HEK293T (cell line): ENCODE measurements around the gene SGSM2.

Source experiments
- CTCF ChIA-PET: fragments of 350-600 bp; formaldehyde crosslinking; extraction: SDS; loops from one replicate; lab custom pipeline; 2021; ENCODE audit warnings: antibody characterized with exemption, inconsistent platforms; lab: Yijun Ruan, JAX
- POLR2A ChIA-PET: fragments of 350-600 bp; formaldehyde crosslinking; extraction: SDS; loops from one replicate; lab custom pipeline; 2020; ENCODE audit warnings: antibody characterized with exemption, inconsistent platforms; lab: Yijun Ruan, JAX
- DNase-seq: peaks from one replicate; pipeline ENCODE4 v3.0.0; 2012; ENCODE audit warnings: mixed read lengths; ENCODE audit errors: extremely low spot score
- ARNT ChIP-seq: fragments of 450-650 bp; IDR thresholded peaks from 2 replicates; pipeline ENCODE4 v1.6.1; 2017; ENCODE audit warnings: mild to moderate bottlenecking
- BHLHE40 ChIP-seq: fragments of 450-650 bp; IDR thresholded peaks from 2 replicates; pipeline ENCODE4 v1.6.1; 2016; ENCODE audit warnings: mild to moderate bottlenecking, moderate library complexity, borderline replicate concordance
- CTBP1 ChIP-seq: fragments of 450-650 bp; IDR thresholded peaks from 2 replicates; pipeline ENCODE4 v1.6.1; 2016; ENCODE audit warnings: borderline replicate concordance
- ELF4 ChIP-seq: fragments of 450-650 bp; IDR thresholded peaks from 2 replicates; pipeline ENCODE4 v1.6.1; 2017; ENCODE audit warnings: antibody characterized with exemption
- FOXA1 ChIP-seq: fragments of 450-650 bp; IDR thresholded peaks from 2 replicates; pipeline ENCODE4 v1.6.1; 2016; ENCODE audit warnings: mild to moderate bottlenecking
- FOXK2 ChIP-seq: fragments of 450-650 bp; IDR thresholded peaks from 2 replicates; pipeline ENCODE4 v1.6.1; 2016; ENCODE audit warnings: mild to moderate bottlenecking
- FOXM1 ChIP-seq: fragments of 450-650 bp; IDR thresholded peaks from 2 replicates; pipeline ENCODE4 v1.6.1; 2017; ENCODE audit warnings: mild to moderate bottlenecking, borderline replicate concordance
- HDGF ChIP-seq: fragments of 450-650 bp; IDR thresholded peaks from 2 replicates; pipeline ENCODE4 v1.6.1; 2017; ENCODE audit warnings: antibody characterized with exemption, borderline replicate concordance
- L3MBTL2 ChIP-seq: fragments of 450-650 bp; conservative IDR thresholded peaks from 2 replicates; pipeline ENCODE4 v1.6.1; 2016; ENCODE audit warnings: mild to moderate bottlenecking
- LEF1 ChIP-seq: fragments of 450-650 bp; IDR thresholded peaks from 2 replicates; pipeline ENCODE4 v1.6.1; 2017; ENCODE audit warnings: mild to moderate bottlenecking, borderline replicate concordance
- NFRKB ChIP-seq: fragments of 450-650 bp; IDR thresholded peaks from 2 replicates; pipeline ENCODE4 v1.6.1; 2016; ENCODE audit warnings: mild to moderate bottlenecking, moderate library complexity
- PKNOX1 ChIP-seq: fragments of 450-650 bp; IDR thresholded peaks from 2 replicates; pipeline ENCODE4 v1.6.1; 2016
- SP1 ChIP-seq: fragments of 450-650 bp; IDR thresholded peaks from 2 replicates; pipeline ENCODE4 v1.6.1; 2017
- SUZ12 ChIP-seq: fragments of 450-650 bp; IDR thresholded peaks from 2 replicates; pipeline ENCODE4 v1.6.1; 2016; ENCODE audit warnings: mild to moderate bottlenecking
- TARDBP ChIP-seq: fragments of 450-650 bp; IDR thresholded peaks from 2 replicates; pipeline ENCODE4 v1.6.1; 2016
- ZNF384 ChIP-seq: fragments of 450-650 bp; IDR thresholded peaks from 2 replicates; pipeline ENCODE4 v1.6.1; 2016

SGSM2 gene, protein sequence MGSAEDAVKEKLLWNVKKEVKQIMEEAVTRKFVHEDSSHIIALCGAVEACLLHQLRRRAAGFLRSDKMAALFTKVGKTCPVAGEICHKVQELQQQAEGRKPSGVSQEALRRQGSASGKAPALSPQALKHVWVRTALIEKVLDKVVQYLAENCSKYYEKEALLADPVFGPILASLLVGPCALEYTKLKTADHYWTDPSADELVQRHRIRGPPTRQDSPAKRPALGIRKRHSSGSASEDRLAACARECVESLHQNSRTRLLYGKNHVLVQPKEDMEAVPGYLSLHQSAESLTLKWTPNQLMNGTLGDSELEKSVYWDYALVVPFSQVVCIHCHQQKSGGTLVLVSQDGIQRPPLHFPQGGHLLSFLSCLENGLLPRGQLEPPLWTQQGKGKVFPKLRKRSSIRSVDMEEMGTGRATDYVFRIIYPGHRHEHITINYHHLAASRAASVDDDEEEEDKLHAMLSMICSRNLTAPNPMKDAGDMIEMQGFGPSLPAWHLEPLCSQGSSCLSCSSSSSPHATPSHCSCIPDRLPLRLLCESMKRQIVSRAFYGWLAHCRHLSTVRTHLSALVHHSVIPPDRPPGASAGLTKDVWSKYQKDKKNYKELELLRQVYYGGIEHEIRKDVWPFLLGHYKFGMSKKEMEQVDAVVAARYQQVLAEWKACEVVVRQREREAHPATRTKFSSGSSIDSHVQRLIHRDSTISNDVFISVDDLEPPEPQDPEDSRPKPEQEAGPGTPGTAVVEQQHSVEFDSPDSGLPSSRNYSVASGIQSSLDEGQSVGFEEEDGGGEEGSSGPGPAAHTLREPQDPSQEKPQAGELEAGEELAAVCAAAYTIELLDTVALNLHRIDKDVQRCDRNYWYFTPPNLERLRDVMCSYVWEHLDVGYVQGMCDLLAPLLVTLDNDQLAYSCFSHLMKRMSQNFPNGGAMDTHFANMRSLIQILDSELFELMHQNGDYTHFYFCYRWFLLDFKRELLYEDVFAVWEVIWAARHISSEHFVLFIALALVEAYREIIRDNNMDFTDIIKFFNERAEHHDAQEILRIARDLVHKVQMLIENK

DNA sequence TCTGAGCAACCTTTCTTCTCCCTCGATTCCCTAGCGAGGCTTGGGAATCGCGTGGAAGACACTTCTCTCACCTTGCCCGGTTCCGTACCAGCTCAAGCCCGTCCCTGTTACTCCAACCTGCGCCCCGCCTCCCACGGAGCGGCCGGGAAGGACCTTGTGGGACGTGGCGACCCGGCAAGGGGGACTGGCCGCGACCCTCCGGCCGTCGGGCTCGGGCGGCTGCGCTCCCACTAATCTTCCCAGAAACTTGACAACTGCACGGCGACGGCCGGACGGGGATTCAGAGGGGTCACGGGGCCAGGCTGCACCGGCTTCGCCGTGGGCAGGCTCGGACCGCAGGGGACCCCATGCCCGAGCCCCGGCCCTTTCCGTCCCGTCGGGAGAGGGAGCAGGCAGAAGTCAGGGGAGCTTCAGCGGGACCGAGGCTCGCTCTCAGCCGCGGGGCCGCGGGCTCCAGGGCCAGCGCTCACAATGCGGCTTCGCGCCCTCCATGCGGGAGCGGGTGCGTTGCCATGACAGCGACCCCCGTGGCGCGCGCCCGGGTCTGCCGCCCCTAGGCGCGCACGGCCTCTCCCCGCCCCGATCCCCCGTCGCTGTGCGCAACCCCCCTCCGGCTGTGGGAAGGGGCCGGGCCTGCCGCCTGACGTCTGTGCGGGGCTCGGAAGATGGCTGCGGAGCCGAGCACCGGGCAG, at the start of gene SGSM2:
TSS of gene SGSM2 (plus strand) at position 650 of the 692 bp plus-strand sequence. CDS start 188 bp downstream, outside the sequence.
- ChIA-PET POLR2A (interaction anchor here (0.9 to 4.2 kb wide), 20 partner anchors 10 to 248 kb away, joined by 3 to 42 read pairs (median 6); partner anchors contain the start of genes SMG6 and SRR), CTCF (interaction anchor here (3.3 kb wide), 1 partner anchor 16 kb away, joined by 23 read pairs; no protein-coding TSS in a partner anchor)

GRCh38 chr17:2289878-2290478, 47.3 kb upstream of the SGSM2 start:
- DNase-seq = no peak
- POLR2A ChIA-PET = no interaction called here
- CTCF ChIA-PET = no interaction called here

More for the DNA sequence above, at the start of gene SGSM2:
- peak; percentile 60 for TF ChIP-seq L3MBTL2
- TF ChIP-seq ELF4 = no peak
- peak; percentile 73 for DNase-seq

DNA sequence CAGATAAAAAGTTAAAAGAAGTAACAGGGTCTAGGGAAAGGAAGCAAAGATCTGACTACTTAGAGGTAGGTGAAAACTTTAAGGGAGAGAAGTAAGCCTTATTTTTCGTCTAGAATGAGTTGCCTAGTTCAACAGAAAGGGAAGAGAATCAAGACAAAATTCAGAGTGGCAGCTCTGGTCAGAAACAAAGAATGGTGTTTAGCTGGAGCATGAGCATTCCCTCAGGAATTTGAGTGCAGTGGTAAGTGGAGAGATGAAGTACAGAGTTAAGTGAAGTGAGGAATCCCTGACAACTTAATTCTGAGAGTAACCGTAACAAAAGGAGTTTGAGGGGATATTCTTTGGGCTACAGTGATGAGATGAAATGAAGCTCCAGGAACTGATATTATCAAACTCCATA, 45.2 kb upstream of the SGSM2 start:
- no peak for TF ChIP-seq FOXK2
- no peak for TF ChIP-seq ARNT
- no peak for TF ChIP-seq HDGF
- no peak for TF ChIP-seq ZNF384
- TF ChIP-seq SP1 = no peak
- TF ChIP-seq PKNOX1 = no peak
- no peak for TF ChIP-seq FOXA1
- no peak for TF ChIP-seq CTBP1
- no peak for TF ChIP-seq FOXM1
- no peak for TF ChIP-seq ELF4
- no peak for TF ChIP-seq SUZ12
- TF ChIP-seq BHLHE40 = no peak
- TF ChIP-seq NFRKB = no peak
- no peak for TF ChIP-seq LEF1
- TF ChIP-seq TARDBP = no peak
- TF ChIP-seq L3MBTL2 = no peak

More at GRCh38 chr17:2289878-2290478, 47.3 kb upstream of the SGSM2 start:
- TF ChIP-seq ARNT (no peak), ELF4 (no peak), BHLHE40 (no peak), FOXA1 (no peak), CTBP1 (no peak), SUZ12 (no peak), SP1 (no peak), FOXM1 (no peak), LEF1 (no peak), PKNOX1 (no peak), L3MBTL2 (no peak)

DNA sequence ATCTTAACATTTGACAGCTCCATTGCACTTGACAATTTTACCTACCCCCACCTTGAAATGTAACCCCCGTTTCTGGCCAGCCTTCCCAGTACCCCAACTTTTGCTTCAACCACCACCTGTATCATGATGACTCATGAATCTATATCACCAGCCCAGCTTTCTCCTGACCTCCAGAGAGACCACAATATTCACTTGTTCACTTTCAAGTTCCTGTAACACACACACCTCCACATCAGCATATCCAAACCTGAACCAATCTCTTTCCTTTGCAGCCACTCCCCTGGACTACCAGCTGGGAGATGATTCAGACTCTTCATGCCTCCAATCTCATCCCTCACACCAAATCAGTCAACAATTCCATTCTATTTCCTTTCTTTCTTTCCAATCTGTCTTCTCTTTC, 41.7 kb upstream of the SGSM2 start:
- DNase-seq = no peak
- no peak for TF ChIP-seq FOXK2
- no peak for TF ChIP-seq CTBP1
- ChIA-PET CTCF (no interaction called here), POLR2A (no interaction called here)

More for the DNA sequence above, 45.2 kb upstream of the SGSM2 start:
- ChIA-PET CTCF (interaction anchor here (0.7 kb wide), 1 partner anchor 11 kb away, joined by 6 read pairs; no protein-coding TSS in a partner anchor), POLR2A (interaction anchor here (0.7 to 1.2 kb wide), 3 partner anchors 9 to 11 kb away, joined by 3 to 4 read pairs (median 3); partner anchors contain the start of genes SMG6 and SRR)
- DNase-seq = no peak

GRCh38 chr17:2297023-2297422, 40.3 kb upstream of the SGSM2 start:
- DNase-seq = no peak
- CTCF ChIA-PET = no interaction called here
- POLR2A ChIA-PET = no interaction called here
- no peak for TF ChIP-seq TARDBP
- TF ChIP-seq CTBP1 = no peak
- no peak for TF ChIP-seq LEF1
- TF ChIP-seq HDGF = no peak
- no peak for TF ChIP-seq PKNOX1
- no peak for TF ChIP-seq SP1
- TF ChIP-seq FOXM1 = no peak
- no peak for TF ChIP-seq ZNF384
- TF ChIP-seq SUZ12 = no peak
- no peak for TF ChIP-seq FOXK2
